ENCODE measurements around the gene FAM193A.

DNA sequence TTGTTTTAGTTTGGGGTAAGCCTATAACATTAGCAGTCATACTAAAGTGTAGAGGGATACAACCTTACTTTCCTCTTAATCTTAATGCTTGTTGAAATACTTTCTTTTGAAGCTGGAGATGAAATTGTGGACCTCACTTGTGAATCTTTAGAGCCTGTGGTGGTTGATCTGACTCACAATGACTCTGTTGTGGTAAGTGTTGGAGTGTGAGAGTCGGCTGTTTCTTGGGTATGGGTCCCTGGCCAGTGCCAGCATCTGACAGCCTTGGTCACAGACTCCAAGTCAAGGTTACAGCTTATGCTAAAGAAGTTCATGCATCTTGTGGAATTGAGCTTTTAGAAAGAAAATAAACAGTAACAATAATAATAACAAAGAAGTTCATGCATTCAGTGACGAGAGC is 35.9 kb upstream of the FAM193A start:
- TF ChIP-seq, protein P1, sequence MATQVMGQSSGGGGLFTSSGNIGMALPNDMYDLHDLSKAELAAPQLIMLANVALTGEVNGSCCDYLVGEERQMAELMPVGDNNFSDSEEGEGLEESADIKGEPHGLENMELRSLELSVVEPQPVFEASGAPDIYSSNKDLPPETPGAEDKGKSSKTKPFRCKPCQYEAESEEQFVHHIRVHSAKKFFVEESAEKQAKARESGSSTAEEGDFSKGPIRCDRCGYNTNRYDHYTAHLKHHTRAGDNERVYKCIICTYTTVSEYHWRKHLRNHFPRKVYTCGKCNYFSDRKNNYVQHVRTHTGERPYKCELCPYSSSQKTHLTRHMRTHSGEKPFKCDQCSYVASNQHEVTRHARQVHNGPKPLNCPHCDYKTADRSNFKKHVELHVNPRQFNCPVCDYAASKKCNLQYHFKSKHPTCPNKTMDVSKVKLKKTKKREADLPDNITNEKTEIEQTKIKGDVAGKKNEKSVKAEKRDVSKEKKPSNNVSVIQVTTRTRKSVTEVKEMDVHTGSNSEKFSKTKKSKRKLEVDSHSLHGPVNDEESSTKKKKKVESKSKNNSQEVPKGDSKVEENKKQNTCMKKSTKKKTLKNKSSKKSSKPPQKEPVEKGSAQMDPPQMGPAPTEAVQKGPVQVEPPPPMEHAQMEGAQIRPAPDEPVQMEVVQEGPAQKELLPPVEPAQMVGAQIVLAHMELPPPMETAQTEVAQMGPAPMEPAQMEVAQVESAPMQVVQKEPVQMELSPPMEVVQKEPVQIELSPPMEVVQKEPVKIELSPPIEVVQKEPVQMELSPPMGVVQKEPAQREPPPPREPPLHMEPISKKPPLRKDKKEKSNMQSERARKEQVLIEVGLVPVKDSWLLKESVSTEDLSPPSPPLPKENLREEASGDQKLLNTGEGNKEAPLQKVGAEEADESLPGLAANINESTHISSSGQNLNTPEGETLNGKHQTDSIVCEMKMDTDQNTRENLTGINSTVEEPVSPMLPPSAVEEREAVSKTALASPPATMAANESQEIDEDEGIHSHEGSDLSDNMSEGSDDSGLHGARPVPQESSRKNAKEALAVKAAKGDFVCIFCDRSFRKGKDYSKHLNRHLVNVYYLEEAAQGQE (IDR thresholded peaks at IDR 0.05; ENCODE audit: insufficient read depth in 1 of 2, low read depth in 2 of 2, low read length in 2 of 2): no peak
- TF ChIP-seq SIN3A (IDR thresholded peaks at IDR 0.05; ENCODE audit: borderline replicate concordance, insufficient read depth, low read length) (no peak), POLR2AphosphoS5 (IDR thresholded peaks at IDR 0.05; ENCODE audit: low read depth, low read length) (no peak), TAF1 (IDR thresholded peaks at IDR 0.05; ENCODE audit: borderline replicate concordance, insufficient read depth, low read length) (no peak)
